Psoas muscle (tissue), 8 donors: Measurements from ENCODE around the gene FNDC3B. TPM values are rescaled to one million over a fixed set of nuclear protein-coding genes. Genes with fewer than 3 reads are reported as not detected.
A peak's percentile ranks its signal among the peaks of the same experiment; 100 is the strongest.

Experiments
- ATAC-seq, 4 donors: fragments of 200-7000 bp; cut with Tn5 transposase; one replicate each; pipeline ENCODE4 v1.9.1; 2020; ENCODE audit warnings: moderate library complexity in 3 of 4, mild to moderate bottlenecking in 2 of 4
- DNase-seq, 2 donors: peaks; one replicate each; pipeline ENCODE4 v3.0.0-alpha.2; 2020
- H3K27ac ChIP-seq: fragments of 200-600 bp; one replicate; pipeline ENCODE4 v1.8.0; 2022
- H3K27me3 ChIP-seq, 3 donors: fragments of 200-600 bp in 1 of 3; one replicate each; pipeline versions ENCODE4 v1.6.1 to v1.8.0; 2013 to 2022; ENCODE audit warnings: low read length in 2 of 3, mild to moderate bottlenecking in 2 of 3, moderate library complexity in 1 of 3; ENCODE audit not compliant: insufficient read depth in 3 of 3
- H3K36me3 ChIP-seq, 2 donors: fragments of 200-600 bp in 1 of 2; one replicate each; pipeline versions ENCODE4 v1.6.1 to v1.8.0; 2013 to 2022; ENCODE audit warnings: low read depth in 1 of 2, mild to moderate bottlenecking in 1 of 2, moderate library complexity in 1 of 2; ENCODE audit not compliant: insufficient read depth in 1 of 2
- H3K4me1 ChIP-seq: fragments of 200-600 bp; one replicate; pipeline ENCODE4 v1.8.0; 2022
- H3K4me3 ChIP-seq: fragments of 200-600 bp; one replicate; pipeline ENCODE4 v1.8.0; 2022; ENCODE audit warnings: mild to moderate bottlenecking
- H3K9me3 ChIP-seq: fragments of 200-600 bp; one replicate; pipeline ENCODE4 v1.8.0; 2022
- CTCF ChIP-seq: fragments of 200-600 bp; IDR thresholded peaks from one replicate; pipeline ENCODE4 v1.8.0; 2022; ENCODE audit warnings: antibody characterized with exemption
- WGBS, 3 donors: extraction: QIAGEN DNeasy Blood & Tissue Kit; methylation state at CpG; one replicate each; pipeline versions ENCODE4 v1.1.6 to v1.1.7; 2013; 5-methylcytosine and 5-hydroxymethylcytosine counted together
- intact Hi-C, 2 donors: fragments of 100-400 bp; cut with DNase I; formaldehyde crosslinking; loops; one replicate each; pipeline versions ENCODE4 v1.11.0 to v1.14.2; 2022
- polyA plus RNA-seq, 3 donors: library from polyadenylated mRNA; stranded (reverse); fragments of 200-250 nt; gene quantifications; one replicate each; pipeline ENCODE4 v1.2.3, GENCODE V29; 2013
- total RNA-seq, 4 donors: library from RNA; stranded (reverse); fragmentation: NEBNext Ultra II Directional in 2 of 4; extraction: Animal tissue kit (Norgen Biotek cat#: 25700) in 2 of 4; gene quantifications; one replicate each; pipeline versions ENCODE4 v1.2.1 to v1.2.4, GENCODE V29; 2021 to 2023
- donor health status: healthy with polysubstance abuse.
- donor health status: DM: no; HTN: no; CAD: no; lungs with moderate emphysema.
- donor health status: Bipolar disorder and iron deficiency.
- donor health status: healthy.
- donor health status: DM: yes; HTN: yes; CAD: no.
- donor health status: DM: no; HTN: no; CAD: no.
- donor health status: DM: no; HTN: no; CAD: no.
- donor health status: DM: yes; HTN: yes; CAD: no.

Gene FNDC3B
- total and polyA plus RNA-seq, 7 donors = 12.4 to 133 (median 50.8) TPM

- no peak overlapping the region for H3K4me3 ChIP-seq
- peaks cover 4 to 59% of the 10 kb centered on the region in 2 donors for H3K36me3 ChIP-seq
- H3K27ac ChIP-seq = no peak overlapping the region
- WGBS, 3 donors = 65 to 75% (median 69%) methylated on average over 5 of the region's 5 CpGs
- TF ChIP-seq CTCF = no peak
- intact Hi-C loops = no loop called here
- H3K4me1 ChIP-seq = no peaks in the 10 kb centered on the region
- no peaks in the 10 kb centered on the region for H3K9me3 ChIP-seq
- no peaks in the 10 kb centered on the region for H3K27me3 ChIP-seq
- no peak for DNase-seq
- no peak for ATAC-seq
Observed at GRCh38 chr3:172112734-172113120, 73.3 kb downstream of the FNDC3B start.

GRCh38 chr3:172113710-172114109 is 74.3 kb downstream of the FNDC3B start:
- peaks cover 6 to 66% of the 10 kb centered on the region in 2 donors for H3K36me3 ChIP-seq
- intact Hi-C loops = no loop called here
- H3K9me3 ChIP-seq = no peaks in the 10 kb centered on the region
- TF ChIP-seq CTCF = no peak
- no peaks in the 10 kb centered on the region for H3K4me1 ChIP-seq
- DNase-seq (no peak), ATAC-seq (no peak)
- no peak overlapping the region for H3K27ac ChIP-seq
- H3K27me3 ChIP-seq = no peaks in the 10 kb centered on the region
- no peak overlapping the region for H3K4me3 ChIP-seq
- WGBS, 3 donors = 94 to 98% (median 97%) methylated on average over 5 of the region's 5 CpGs

GRCh38 chr3:172115059-172115458 is 75.7 kb downstream of the FNDC3B start:
- ATAC-seq (peak in 1 of 4 donors; percentile 10), DNase-seq (no peak)
- H3K9me3 ChIP-seq = no peaks in the 10 kb centered on the region
- WGBS, 3 donors = 96 to 100% (median 97%) methylated on average over 1 of the region's 1 CpG
- no peaks in the 10 kb centered on the region for H3K27me3 ChIP-seq
- TF ChIP-seq CTCF = no peak
- H3K4me1 ChIP-seq = no peaks in the 10 kb centered on the region
- H3K27ac ChIP-seq = no peak overlapping the region
- H3K36me3 ChIP-seq = peaks cover 6 to 73% of the 10 kb centered on the region in 2 donors
- H3K4me3 ChIP-seq = no peak overlapping the region
- intact Hi-C loops = loop anchor here in 1 of 2 donors (5.0 kb wide), 1 partner anchor 68 kb away; no protein-coding TSS in a partner anchor

- no peak overlapping the region for H3K4me3 ChIP-seq
- H3K4me1 ChIP-seq = no peaks in the 10 kb centered on the region
- H3K9me3 ChIP-seq = no peaks in the 10 kb centered on the region
- DNase-seq (no peak), ATAC-seq (no peak)
- no peaks in the 10 kb centered on the region for H3K27me3 ChIP-seq
- no peak overlapping the region for H3K27ac ChIP-seq
- WGBS, 3 donors = 67 to 72% (median 69%) methylated on average over 4 of the region's 4 CpGs
- intact Hi-C loops = loop anchor here in 1 of 2 donors (5.0 kb wide), 1 partner anchor 68 kb away; no protein-coding TSS in a partner anchor
- H3K36me3 ChIP-seq = peaks cover 6 to 73% of the 10 kb centered on the region in 2 donors
- TF ChIP-seq CTCF = no peak
Observed at GRCh38 chr3:172115787-172116186, 76.4 kb downstream of the FNDC3B start.

- Histone ChIP-seq H3K4me3 (no peak overlapping the region), H3K4me1 (no peaks in the 10 kb centered on the region), H3K27ac (no peak overlapping the region), H3K9me3 (no peaks in the 10 kb centered on the region), H3K27me3 (no peaks in the 10 kb centered on the region), H3K36me3 (peaks cover 9 to 61% of the 10 kb centered on the region in 2 donors)
- 88 to 96% (median 88%) methylated on average over 4 of the region's 4 CpGs for WGBS, 3 donors
- no peak for ATAC-seq
- no peak for DNase-seq
- no peak for TF ChIP-seq CTCF
- intact Hi-C loops = loop anchor here in 1 of 2 donors (5.0 kb wide), 1 partner anchor 71 kb away; no protein-coding TSS in a partner anchor
Observed at GRCh38 chr3:172118019-172118418, 78.6 kb downstream of the FNDC3B start.
